ENCODE data around the gene EED.
"Not testable (repeated sequence)": the region's sequence is repeated elsewhere in the genome, so short reads cannot be mapped to it uniquely, and the experiment has no call there.

The EED gene

GRCh38 chr11:86219311-86220193 lies 25.0 kb upstream of the EED start:
- DNase-seq (ENCODE audit: low read depth), result no peak

DNA sequence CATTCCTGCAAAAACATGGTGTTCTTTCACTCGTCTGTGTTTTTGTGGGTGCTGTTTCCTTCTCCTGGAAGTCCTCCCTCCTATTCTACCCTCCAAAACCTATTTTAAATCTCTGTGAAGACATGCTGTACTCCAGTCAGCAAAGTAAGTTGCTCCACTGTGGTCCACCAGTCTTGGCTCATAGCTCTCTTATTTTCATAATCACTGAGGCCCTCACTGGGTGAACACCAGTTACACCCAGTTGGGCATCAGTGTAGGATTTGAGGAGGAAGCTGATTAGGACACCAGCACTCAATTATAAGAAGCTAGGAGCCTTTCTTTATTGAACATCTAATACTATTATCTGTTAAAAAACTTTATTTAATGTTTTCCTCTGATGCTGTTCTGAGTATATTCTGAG lies 23.9 kb upstream of the EED start:
- no peak for DNase-seq (ENCODE audit: low read depth)

DNA sequence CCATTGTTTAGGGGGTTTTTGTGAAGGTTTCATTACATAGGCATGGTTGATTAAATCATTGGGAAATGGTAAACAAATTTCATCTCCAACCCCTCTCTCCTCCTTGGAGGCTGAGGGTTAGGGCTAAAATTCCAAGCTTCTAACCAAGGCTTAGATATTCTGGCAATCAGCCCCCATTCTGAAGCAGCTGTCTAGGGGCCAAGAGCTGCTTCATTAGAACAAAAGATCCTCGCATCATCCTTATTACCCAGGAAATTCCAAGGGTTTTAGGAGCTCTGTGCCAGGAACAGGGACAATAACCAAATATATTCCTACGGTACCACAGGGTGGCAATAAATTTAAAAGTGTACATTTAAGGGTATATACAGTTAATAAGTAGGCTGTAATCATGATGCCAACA lies 22.5 kb upstream of the EED start:
- no peak for DNase-seq (ENCODE audit: low read depth)

DNA sequence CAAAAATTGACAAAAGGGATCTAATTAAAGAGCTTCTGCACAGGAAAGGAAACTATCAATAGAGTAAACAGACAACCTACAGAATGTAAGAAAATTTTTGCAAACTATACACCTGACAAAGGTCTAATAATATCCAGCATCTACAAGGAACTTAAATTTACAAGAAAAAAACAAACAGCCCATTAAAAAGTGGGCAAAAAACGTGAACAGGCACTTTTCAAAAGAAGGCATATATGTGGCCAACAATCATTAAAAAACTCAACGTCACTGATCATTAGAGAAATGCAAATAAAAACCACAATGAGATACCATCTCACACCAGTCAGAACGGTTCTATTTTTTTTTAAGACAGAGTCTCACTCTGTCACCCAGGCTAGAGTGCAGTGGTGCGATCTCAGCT lies 20.0 kb upstream of the EED start:
- not testable (repeated sequence) for DNase-seq (ENCODE audit: low read depth)

- not testable (repeated sequence) for DNase-seq (ENCODE audit: low read depth)
Observed at GRCh38 chr11:86225344-86225743, 19.2 kb upstream of the EED start.

GRCh38 chr11:86228269-86229038 lies 16.1 kb upstream of the EED start:
- no peak for DNase-seq (ENCODE audit: low read depth)

- DNase-seq (ENCODE audit: low read depth), result peak; percentile 41
Observed at GRCh38 chr11:86229039-86229330, 15.6 kb upstream of the EED start.

DNA sequence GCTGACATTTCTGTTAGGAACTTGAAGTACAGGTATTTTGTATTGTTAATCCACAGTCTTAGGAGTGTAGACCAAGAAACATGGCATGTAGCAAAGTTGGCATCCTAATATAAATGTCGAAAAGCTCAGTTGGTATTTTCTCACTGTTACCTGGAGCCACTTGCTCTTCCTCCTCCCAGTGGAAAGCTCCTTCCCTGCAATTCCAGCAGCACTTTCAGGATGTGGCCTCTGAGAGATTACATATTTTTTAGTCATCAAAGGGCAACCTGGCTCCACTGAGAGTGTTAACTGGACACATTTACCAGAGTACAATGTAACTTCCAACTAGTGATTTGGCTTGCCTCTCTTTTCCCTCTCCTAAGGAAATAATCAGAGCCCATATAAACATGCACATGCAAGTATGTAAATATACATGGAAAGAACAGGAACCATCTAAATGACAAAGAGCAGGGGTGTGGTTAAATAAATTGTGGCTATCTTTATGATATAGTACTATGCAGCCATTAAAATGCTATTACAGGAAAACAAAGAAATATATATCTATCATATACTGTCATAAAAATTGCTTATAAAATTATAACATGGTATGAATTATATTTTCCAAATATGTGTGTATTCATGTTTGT lies 14.3 kb upstream of the EED start:
- no peak for DNase-seq (ENCODE audit: low read depth)

- no peak for DNase-seq (ENCODE audit: low read depth)
Observed at GRCh38 chr11:86230921-86231434, 13.6 kb upstream of the EED start.

- DNase-seq (ENCODE audit: low read depth), result no peak
Observed at GRCh38 chr11:86232556-86232955, 12.0 kb upstream of the EED start.

- no peak for DNase-seq (ENCODE audit: low read depth)
Observed at GRCh38 chr11:86234831-86235461, 9.6 kb upstream of the EED start.

GRCh38 chr11:86237267-86237804 lies 7.2 kb upstream of the EED start:
- no peak for DNase-seq (ENCODE audit: low read depth)

DNA sequence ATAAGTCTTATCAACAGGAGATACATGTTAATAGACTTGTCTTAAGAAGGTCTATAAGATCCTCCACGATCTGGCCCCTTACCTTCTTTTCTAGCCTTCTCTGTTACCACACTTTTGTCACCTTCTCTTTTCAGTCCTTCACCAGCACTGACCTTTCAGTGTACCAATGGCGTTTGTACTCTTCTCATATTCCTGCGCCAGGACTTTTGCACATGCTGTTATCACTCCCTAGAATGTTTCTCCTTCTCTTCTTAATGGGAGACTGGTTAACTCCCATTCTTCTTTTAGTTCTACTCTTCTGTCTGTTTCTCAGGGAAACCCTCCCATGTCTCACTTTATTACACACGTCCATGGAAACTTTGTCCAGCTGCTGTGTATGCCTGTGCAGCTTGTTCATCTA lies 4.4 kb upstream of the EED start:
- no peak for DNase-seq (ENCODE audit: low read depth)

GRCh38 chr11:86241956-86242535 lies 2.5 kb upstream of the EED start:
- no peak for DNase-seq (ENCODE audit: low read depth)

DNA sequence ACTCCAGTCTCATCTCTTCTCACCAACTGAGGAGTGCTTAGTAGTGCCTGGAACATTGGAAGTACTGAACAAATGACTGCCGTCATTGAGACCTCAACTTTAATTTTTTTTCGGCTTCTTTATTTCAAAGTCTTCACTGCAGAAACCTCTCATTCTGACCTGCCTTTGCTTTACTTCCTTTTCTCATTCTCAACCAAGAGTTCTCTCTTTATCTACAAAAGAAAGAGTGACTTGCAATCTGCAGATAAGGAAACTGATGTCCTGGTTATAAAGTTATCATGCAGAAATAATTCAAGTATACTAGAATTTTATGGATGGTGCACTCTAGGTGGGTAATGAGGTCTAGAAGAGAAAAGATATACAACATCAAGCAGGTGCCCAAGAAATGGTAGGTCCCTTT lies 1.2 kb upstream of the EED start:
- no peak for DNase-seq (ENCODE audit: low read depth)

DNA sequence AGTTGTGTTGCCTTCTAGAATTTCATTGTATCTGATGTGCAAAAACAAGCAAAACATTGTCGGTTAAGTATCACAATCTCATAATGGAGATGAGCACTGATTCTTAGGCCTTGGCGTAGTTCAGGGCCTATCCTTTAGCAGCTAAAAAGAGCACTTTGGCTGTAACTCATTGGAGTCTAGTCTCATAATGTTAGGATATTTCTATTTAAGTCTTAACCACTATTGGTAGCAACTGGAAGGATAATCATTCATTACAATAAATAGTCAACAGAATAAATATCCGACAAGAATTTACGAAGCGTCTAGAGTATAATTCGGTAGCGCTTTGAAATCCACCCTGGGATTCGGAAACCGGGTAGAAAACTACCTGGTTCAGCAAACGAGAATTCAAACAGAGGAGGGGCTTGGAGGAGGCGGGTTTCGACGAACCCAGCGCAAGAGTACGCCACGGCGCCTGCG lies 461 bp upstream of the EED start:
- DNase-seq (ENCODE audit: low read depth), result peak; percentile 80

GRCh38 chr11:86245369-86246292 lies 1.1 kb downstream of the EED start:
- peak; percentile 23 for DNase-seq (ENCODE audit: low read depth)

DNA sequence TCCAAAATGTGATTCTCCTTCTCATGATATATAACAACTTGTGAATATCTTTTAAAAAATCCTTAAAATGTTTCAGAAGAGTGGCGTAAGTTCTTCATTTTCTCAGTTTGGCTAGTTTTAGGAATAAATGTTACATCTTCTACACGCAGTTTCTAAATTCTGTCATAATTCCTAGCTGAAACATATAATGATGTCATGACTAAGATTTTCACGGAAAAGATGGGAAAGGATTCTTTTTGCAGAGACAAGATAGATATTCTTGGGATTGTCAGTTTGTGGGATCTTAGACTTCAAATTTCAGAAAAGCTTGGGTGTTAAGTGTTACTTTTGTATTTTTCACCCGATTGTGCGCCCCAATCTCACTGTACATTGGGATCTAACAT lies 1.7 kb downstream of the EED start:
- DNase-seq (ENCODE audit: low read depth), result no peak

- no peak for DNase-seq (ENCODE audit: low read depth)
Observed at GRCh38 chr11:86247608-86248007, 3.1 kb downstream of the EED start.

GRCh38 chr11:86248609-86249008 lies 4.1 kb downstream of the EED start:
- peak; percentile 18 for DNase-seq (ENCODE audit: low read depth)

All from activated T-cell treated with anti-CD3 and anti-CD28 coated beads for 48 hours (primary cell).